ENCODE data around the gene DCUN1D3. TPM values are rescaled to one million over a fixed set of nuclear protein-coding genes. Genes with fewer than 3 reads are reported as not detected.
A peak's percentile ranks its signal among the peaks of the same experiment; 100 is the strongest.

DCUN1D3 gene
- total RNA-seq, 1 donor from 2014 or later = 24.2 TPM

- no peaks in the 10 kb centered on the region for H3K4me1 Mint-ChIP-seq (ENCODE audit: low read depth)
- no peaks in the 10 kb centered on the region for H3K27me3 Mint-ChIP-seq
- peak; percentile 94 for TF ChIP-seq CTCF (IDR thresholded peaks at IDR 0.05; ENCODE audit: unreplicated experiment)
- H3K9me3 Mint-ChIP-seq (ENCODE audit: low read depth) = no peaks in the 10 kb centered on the region
- no peak overlapping the region for H3K27ac Mint-ChIP-seq
- DNase-seq (ENCODE audit: low spot score, unreplicated experiment) = peak; percentile 59
- no peak overlapping the region for H3K4me3 Mint-ChIP-seq (ENCODE audit: low read depth)
- H3K36me3 Mint-ChIP-seq (ENCODE audit: insufficient read depth) = peaks cover 5% of the 10 kb centered on the region
Measured at GRCh38 chr16:20849589-20850390, 50.4 kb downstream of the DCUN1D3 start.

GRCh38 chr16:20847550-20847949, 52.6 kb downstream of the DCUN1D3 start:
- Mint-ChIP-seq H3K27me3 (no peaks in the 10 kb centered on the region), H3K36me3 (ENCODE audit: insufficient read depth) (peaks cover 6% of the 10 kb centered on the region), H3K9me3 (ENCODE audit: low read depth) (no peaks in the 10 kb centered on the region), H3K4me1 (ENCODE audit: low read depth) (no peaks in the 10 kb centered on the region), H3K27ac (no peak overlapping the region), H3K4me3 (ENCODE audit: low read depth) (no peak overlapping the region)
- TF ChIP-seq CTCF (IDR thresholded peaks at IDR 0.05; ENCODE audit: unreplicated experiment) = no peak
- no peak for DNase-seq (ENCODE audit: low spot score, unreplicated experiment)

- H3K27me3 Mint-ChIP-seq = no peaks in the 10 kb centered on the region
- no peak for DNase-seq (ENCODE audit: low spot score, unreplicated experiment)
- no peak for TF ChIP-seq CTCF (IDR thresholded peaks at IDR 0.05; ENCODE audit: unreplicated experiment)
- H3K4me1 Mint-ChIP-seq (ENCODE audit: low read depth) = no peaks in the 10 kb centered on the region
- H3K27ac Mint-ChIP-seq = no peak overlapping the region
- H3K4me3 Mint-ChIP-seq (ENCODE audit: low read depth) = no peak overlapping the region
- no peaks in the 10 kb centered on the region for H3K9me3 Mint-ChIP-seq (ENCODE audit: low read depth)
- H3K36me3 Mint-ChIP-seq (ENCODE audit: insufficient read depth) = peaks cover 6% of the 10 kb centered on the region
Measured at GRCh38 chr16:20846551-20846950, 53.6 kb downstream of the DCUN1D3 start.

- peaks cover 7% of the 10 kb centered on the region for H3K36me3 Mint-ChIP-seq (ENCODE audit: insufficient read depth)
- no peak overlapping the region for H3K4me3 Mint-ChIP-seq (ENCODE audit: low read depth)
- no peaks in the 10 kb centered on the region for H3K27me3 Mint-ChIP-seq
- no peak for DNase-seq (ENCODE audit: low spot score, unreplicated experiment)
- H3K9me3 Mint-ChIP-seq (ENCODE audit: low read depth) = no peaks in the 10 kb centered on the region
- no peaks in the 10 kb centered on the region for H3K4me1 Mint-ChIP-seq (ENCODE audit: low read depth)
- TF ChIP-seq CTCF (IDR thresholded peaks at IDR 0.05; ENCODE audit: unreplicated experiment) = no peak
- no peak overlapping the region for H3K27ac Mint-ChIP-seq
Measured at GRCh38 chr16:20846030-20846429, 54.1 kb downstream of the DCUN1D3 start.

GRCh38 chr16:20844588-20844987, 55.6 kb downstream of the DCUN1D3 start:
- H3K27me3 Mint-ChIP-seq = no peaks in the 10 kb centered on the region
- no peaks in the 10 kb centered on the region for H3K4me1 Mint-ChIP-seq (ENCODE audit: low read depth)
- no peak for DNase-seq (ENCODE audit: low spot score, unreplicated experiment)
- no peak for TF ChIP-seq CTCF (IDR thresholded peaks at IDR 0.05; ENCODE audit: unreplicated experiment)
- H3K9me3 Mint-ChIP-seq (ENCODE audit: low read depth) = no peaks in the 10 kb centered on the region
- no peak overlapping the region for H3K27ac Mint-ChIP-seq
- H3K36me3 Mint-ChIP-seq (ENCODE audit: insufficient read depth) = peaks cover 9% of the 10 kb centered on the region
- H3K4me3 Mint-ChIP-seq (ENCODE audit: low read depth) = no peak overlapping the region
